Measurements from ENCODE around the gene HTR2A.

The HTR2A gene

GRCh38 chr13:46896341-46897137 lies at the start of gene HTR2A:
Gene HTR2A (minus strand): TSS chr13:46897053. CDS start chr13:46895906, 1,147 bp downstream.
- DNase-seq: no peak

- no peak for DNase-seq
These were observed 39.7 kb upstream of the HTR2A start for GRCh38 chr13:46936525-46936924.

GRCh38 chr13:46934749-46935148 lies 37.9 kb upstream of the HTR2A start:
- no peak for DNase-seq

GRCh38 chr13:46926916-46927590 lies 30.2 kb upstream of the HTR2A start:
- DNase-seq: no peak

- DNase-seq: no peak
These were observed 28.6 kb upstream of the HTR2A start for GRCh38 chr13:46925486-46925885.

- DNase-seq: no peak
These were observed 17.5 kb upstream of the HTR2A start for GRCh38 chr13:46914341-46914740.

GRCh38 chr13:46913757-46914156 lies 16.9 kb upstream of the HTR2A start:
- no peak for DNase-seq

GRCh38 chr13:46909042-46909441 lies 12.2 kb upstream of the HTR2A start:
- no peak for DNase-seq

GRCh38 chr13:46908501-46908900 lies 11.6 kb upstream of the HTR2A start:
- no peak for DNase-seq

- DNase-seq: no peak
These were observed 9.6 kb upstream of the HTR2A start for GRCh38 chr13:46906405-46906804.

- no peak for DNase-seq
These were observed 8.4 kb upstream of the HTR2A start for GRCh38 chr13:46905249-46905648.

GRCh38 chr13:46903748-46904147 lies 6.9 kb upstream of the HTR2A start:
- no peak for DNase-seq

- DNase-seq: no peak
These were observed 4.9 kb upstream of the HTR2A start for GRCh38 chr13:46901721-46902120.

GRCh38 chr13:46899801-46900200 lies 2.9 kb upstream of the HTR2A start:
- DNase-seq: no peak

GRCh38 chr13:46895381-46895780 lies 1.5 kb downstream of the HTR2A start:
- DNase-seq: no peak

- no peak for DNase-seq
These were observed 2.3 kb downstream of the HTR2A start for GRCh38 chr13:46894568-46894967.

- no peak for DNase-seq
These were observed 2.9 kb downstream of the HTR2A start for GRCh38 chr13:46893798-46894560.

GRCh38 chr13:46893221-46893740 lies 3.6 kb downstream of the HTR2A start:
- no peak for DNase-seq

- DNase-seq: no peak
These were observed 11.8 kb downstream of the HTR2A start for GRCh38 chr13:46885018-46885417.

GRCh38 chr13:46884531-46884930 lies 12.3 kb downstream of the HTR2A start:
- DNase-seq: no peak

GRCh38 chr13:46881621-46882020 lies 15.2 kb downstream of the HTR2A start:
- no peak for DNase-seq

- DNase-seq: no peak
These were observed 22.8 kb downstream of the HTR2A start for GRCh38 chr13:46874006-46874405.

- DNase-seq: no peak
These were observed 25.3 kb downstream of the HTR2A start for GRCh38 chr13:46871557-46871956.
